Measurements from ENCODE around the gene PLCG1.

Gene PLCG1

DNA sequence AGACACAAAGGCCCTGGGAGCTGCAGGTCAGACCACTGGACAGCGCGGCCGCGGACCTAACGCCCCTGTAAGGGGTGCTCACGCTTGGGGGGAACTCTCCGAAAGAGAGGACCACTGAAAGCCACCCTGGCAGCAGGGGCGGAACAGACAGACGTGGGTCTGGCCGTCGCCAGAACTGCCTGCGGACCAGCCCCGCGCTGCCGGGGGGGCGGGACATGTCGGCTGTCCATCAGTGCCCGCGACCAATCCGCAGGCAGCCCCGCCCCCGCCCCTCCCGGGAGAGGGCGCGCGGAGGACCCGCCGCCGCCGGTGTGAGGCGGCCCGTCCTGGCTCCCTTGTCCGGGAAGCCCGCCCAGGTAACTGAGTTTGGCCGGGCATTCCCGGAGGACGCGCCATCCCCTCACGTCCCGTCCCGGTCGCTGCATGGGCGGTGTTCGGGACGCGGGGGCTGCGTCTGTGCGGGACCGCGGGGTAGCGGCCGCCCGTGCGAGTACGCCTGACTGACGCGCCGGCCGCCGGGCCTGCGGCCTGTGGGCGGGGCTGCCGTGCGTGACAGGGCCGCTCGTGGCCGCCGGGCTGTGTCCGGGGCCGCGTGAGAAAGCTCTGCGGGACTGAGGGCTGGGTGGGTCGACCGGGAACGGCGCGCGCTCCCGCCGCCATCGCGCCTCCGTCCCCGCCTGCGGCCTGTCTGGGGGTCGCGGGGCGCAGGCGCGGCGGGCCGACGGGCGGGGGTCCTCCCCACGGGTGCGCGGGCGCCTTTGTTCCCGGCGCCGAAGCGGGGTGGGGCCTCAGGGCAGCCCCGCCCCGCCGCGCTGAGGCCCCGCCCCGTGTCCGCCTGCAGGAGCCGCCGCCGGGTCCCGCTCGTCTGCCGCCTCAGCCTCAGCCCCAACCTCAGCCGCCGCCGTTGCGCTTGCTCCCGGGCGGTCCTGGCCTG, at the start of gene PLCG1:
PLCG1 (plus strand) TSS at position 864 of the 934 bp plus-strand sequence. CDS start 99 bp downstream, outside the sequence.
- Histone ChIP-seq H3K4me1 (ENCODE audit: control insufficient read depth, insufficient read depth, low read length) (peaks cover 46% of the 10 kb centered on the region), H3K4me3 (ENCODE audit: low read depth, low read length) (peak within 1 kb of the TSS; percentile 93), H3K27me3 (ENCODE audit: control insufficient read depth, insufficient read depth, low read length) (peaks cover 3% of the 10 kb centered on the region; the same call in 1 of the 2 replicates), H3K27ac (ENCODE audit: low read depth, low read length) (peak within 1 kb of the TSS; percentile 97), H3K9me3 (ENCODE audit: control insufficient read depth, insufficient read depth, low read depth, low read length) (no peaks in the 10 kb centered on the region), H3K36me3 (ENCODE audit: control insufficient read depth, insufficient read depth, low read length) (0 out of 2 replicates have a peak, but pooled peaks cover 13% of the 10 kb centered on the region), H3K9ac (ENCODE audit: low read length) (peak within 1 kb of the TSS; percentile 98)

DNA sequence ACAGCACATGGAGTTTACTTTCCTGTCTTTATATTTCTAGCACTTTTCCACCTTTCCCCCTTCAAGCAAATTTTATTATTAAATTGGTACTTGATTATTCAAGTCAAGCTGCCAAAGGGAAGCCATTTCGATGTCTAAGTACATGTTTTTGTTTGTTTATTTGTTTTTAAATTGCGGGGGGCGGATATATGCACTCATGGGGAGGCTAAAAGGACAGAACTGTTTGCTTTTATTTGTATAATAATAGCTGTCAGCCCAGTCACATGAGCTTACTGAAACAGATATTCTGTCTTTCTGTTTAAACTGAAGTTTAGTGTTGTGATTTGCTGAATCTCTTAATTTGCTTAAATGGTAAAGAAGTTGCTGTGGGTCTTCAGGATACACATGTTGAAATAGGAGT, 49.6 kb upstream of the PLCG1 start:
- H3K36me3 ChIP-seq (ENCODE audit: control insufficient read depth, insufficient read depth, low read length), result peaks cover 71% of the 10 kb centered on the region
- no peak overlapping the region for H3K27ac ChIP-seq (ENCODE audit: low read depth, low read length)

DNA sequence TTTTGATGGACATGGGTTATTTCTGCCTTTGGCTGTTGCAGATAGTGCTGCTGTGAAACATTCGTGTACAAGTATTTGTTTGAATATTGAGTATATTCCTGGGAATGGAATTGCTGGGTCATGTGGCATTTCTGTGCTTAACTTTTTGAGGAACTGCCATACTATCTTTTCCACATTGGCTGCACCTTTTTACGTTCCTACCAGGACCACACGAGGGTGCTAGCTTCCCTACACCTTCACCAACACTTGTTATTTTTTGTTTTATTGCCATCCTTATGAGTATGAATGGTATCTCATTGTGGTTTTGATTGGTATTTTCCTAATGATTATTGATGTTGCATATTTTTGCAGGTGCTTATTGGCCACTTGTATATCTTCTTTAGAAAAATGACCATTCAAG, 47.8 kb upstream of the PLCG1 start:
- no peak overlapping the region for H3K9ac ChIP-seq (ENCODE audit: low read length)
- H3K36me3 ChIP-seq (ENCODE audit: control insufficient read depth, insufficient read depth, low read length), result peaks cover 69% of the 10 kb centered on the region
- H3K4me1 ChIP-seq (ENCODE audit: control insufficient read depth, insufficient read depth, low read length), result peaks cover 5% of the 10 kb centered on the region; the same call in 1 of the 2 replicates
- no peak overlapping the region for H3K4me3 ChIP-seq (ENCODE audit: low read depth, low read length)
- H3K27ac ChIP-seq (ENCODE audit: low read depth, low read length), result no peak overlapping the region
- H3K27me3 ChIP-seq (ENCODE audit: control insufficient read depth, insufficient read depth, low read length), result no peaks in the 10 kb centered on the region
- H3K9me3 ChIP-seq (ENCODE audit: control insufficient read depth, insufficient read depth, low read depth, low read length), result no peaks in the 10 kb centered on the region

More for the DNA sequence above, 49.6 kb upstream of the PLCG1 start:
- no peak overlapping the region for H3K9ac ChIP-seq (ENCODE audit: low read length)
- no peaks in the 10 kb centered on the region for H3K9me3 ChIP-seq (ENCODE audit: control insufficient read depth, insufficient read depth, low read depth, low read length)
- H3K4me1 ChIP-seq (ENCODE audit: control insufficient read depth, insufficient read depth, low read length), result peaks cover 5% of the 10 kb centered on the region; the same call in 1 of the 2 replicates
- no peaks in the 10 kb centered on the region for H3K27me3 ChIP-seq (ENCODE audit: control insufficient read depth, insufficient read depth, low read length)
- no peak overlapping the region for H3K4me3 ChIP-seq (ENCODE audit: low read depth, low read length)

DNA sequence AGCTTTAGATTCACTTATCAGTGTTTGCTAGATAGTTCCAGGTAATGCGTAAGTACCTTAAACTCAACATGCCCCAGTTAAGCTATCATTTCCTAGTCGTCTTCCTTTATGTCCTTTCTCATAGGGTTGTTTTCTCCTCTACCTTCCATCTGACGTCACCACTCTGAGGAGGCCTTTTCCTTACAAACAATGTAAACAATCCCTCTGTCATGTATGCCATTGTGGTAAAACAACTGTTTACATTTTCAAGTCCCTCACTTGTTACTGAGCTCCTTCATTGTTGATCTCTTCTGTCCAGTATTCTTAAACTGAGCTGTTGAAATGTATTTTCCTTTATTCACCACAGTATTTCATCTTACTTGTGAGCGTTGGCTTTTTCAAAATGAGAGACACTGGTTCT, 45.4 kb upstream of the PLCG1 start:
- Histone ChIP-seq H3K4me3 (ENCODE audit: low read depth, low read length) (no peak overlapping the region), H3K9ac (ENCODE audit: low read length) (no peak overlapping the region), H3K4me1 (ENCODE audit: control insufficient read depth, insufficient read depth, low read length) (0 out of 2 replicates have a peak, but pooled peaks cover 5% of the 10 kb centered on the region), H3K9me3 (ENCODE audit: control insufficient read depth, insufficient read depth, low read depth, low read length) (no peaks in the 10 kb centered on the region), H3K27me3 (ENCODE audit: control insufficient read depth, insufficient read depth, low read length) (no peaks in the 10 kb centered on the region), H3K36me3 (ENCODE audit: control insufficient read depth, insufficient read depth, low read length) (peaks cover 64% of the 10 kb centered on the region), H3K27ac (ENCODE audit: low read depth, low read length) (no peak overlapping the region)

DNA sequence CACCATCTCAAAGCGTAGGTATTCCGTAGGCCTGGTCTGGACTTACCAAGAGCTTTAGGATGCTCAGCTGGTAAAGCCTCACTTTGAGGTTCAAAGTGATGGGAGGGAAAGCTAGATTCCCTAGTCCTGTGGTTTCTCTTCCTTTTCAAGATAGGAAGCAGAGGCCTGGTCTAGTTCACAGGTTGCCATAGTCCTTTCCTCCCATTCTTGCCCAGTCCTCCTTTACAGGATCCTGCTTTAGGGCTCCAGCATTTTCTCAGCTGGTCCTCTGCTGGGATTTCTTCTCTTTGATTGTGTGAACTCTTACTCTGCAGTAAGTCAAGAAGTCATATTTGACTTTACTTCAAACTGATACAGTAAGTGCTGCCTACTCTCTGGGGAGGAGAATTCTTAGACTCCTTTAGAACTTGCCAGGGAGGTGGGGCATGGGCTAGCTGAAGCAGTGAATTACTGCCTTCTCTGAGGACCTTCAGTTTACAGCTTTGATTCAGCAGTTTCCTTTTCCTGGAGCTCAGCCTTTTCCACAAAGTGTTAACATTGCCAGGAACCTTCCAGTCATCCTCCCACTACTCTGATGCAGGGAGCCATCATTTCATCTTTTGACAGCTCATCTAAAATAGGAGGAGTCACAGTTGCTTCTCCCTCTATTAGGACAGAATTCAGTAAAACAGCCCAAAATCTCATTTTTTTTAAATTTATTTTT, 42.8 kb upstream of the PLCG1 start:
- Histone ChIP-seq H3K27ac (ENCODE audit: low read depth, low read length) (no peak overlapping the region), H3K36me3 (ENCODE audit: control insufficient read depth, insufficient read depth, low read length) (peaks cover 72% of the 10 kb centered on the region)

DNA sequence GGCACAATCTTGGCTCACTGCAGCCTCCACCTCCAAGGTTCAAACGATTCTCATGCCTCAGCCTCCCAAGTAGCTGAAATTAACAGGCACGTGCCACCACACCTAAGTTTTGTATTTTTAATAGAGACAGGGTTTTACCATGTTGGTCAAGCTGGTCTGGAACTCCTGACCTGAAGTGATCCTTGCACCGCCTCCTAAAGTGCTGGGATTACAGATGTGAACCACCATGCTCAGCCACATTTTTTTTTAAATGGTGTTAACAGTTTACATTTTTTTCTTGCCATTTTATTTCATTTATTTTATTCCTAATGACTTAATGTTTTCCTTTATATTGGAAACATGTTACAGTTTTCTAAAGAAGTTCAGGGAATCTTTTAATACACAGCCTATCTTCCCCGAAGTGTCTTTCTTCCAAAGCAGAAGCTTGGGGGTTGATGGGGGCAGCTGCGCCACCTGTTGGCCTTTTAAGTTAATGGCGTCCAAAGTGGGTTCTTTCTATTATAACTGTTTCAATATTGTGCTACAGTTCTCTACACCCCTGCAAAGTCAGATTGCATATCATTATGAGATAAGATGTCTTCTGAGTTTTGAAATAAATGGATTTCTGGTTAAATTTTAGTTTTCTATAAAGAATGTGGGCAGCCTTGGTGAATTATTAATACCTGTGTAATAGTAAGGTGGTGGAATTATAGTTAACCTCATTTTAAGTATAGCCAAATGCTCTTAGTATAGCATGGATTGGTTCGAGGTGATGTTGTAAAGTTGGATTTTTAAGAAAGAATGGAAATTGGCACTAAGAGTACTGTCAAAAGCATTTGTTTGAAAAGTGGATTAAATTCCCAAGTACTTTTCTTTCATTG, 42.0 kb upstream of the PLCG1 start:
- Histone ChIP-seq H3K27me3 (ENCODE audit: control insufficient read depth, insufficient read depth, low read length) (no peaks in the 10 kb centered on the region), H3K36me3 (ENCODE audit: control insufficient read depth, insufficient read depth, low read length) (peaks cover 76% of the 10 kb centered on the region), H3K9me3 (ENCODE audit: control insufficient read depth, insufficient read depth, low read depth, low read length) (no peaks in the 10 kb centered on the region), H3K27ac (ENCODE audit: low read depth, low read length) (no peak overlapping the region), H3K4me3 (ENCODE audit: low read depth, low read length) (no peak overlapping the region), H3K9ac (ENCODE audit: low read length) (no peak overlapping the region), H3K4me1 (ENCODE audit: control insufficient read depth, insufficient read depth, low read length) (no peaks in the 10 kb centered on the region)

More for the DNA sequence above, 42.8 kb upstream of the PLCG1 start:
- H3K9me3 ChIP-seq (ENCODE audit: control insufficient read depth, insufficient read depth, low read depth, low read length), result no peaks in the 10 kb centered on the region
- H3K27me3 ChIP-seq (ENCODE audit: control insufficient read depth, insufficient read depth, low read length), result no peaks in the 10 kb centered on the region
- no peak overlapping the region for H3K9ac ChIP-seq (ENCODE audit: low read length)
- no peaks in the 10 kb centered on the region for H3K4me1 ChIP-seq (ENCODE audit: control insufficient read depth, insufficient read depth, low read length)
- H3K4me3 ChIP-seq (ENCODE audit: low read depth, low read length), result no peak overlapping the region

DNA sequence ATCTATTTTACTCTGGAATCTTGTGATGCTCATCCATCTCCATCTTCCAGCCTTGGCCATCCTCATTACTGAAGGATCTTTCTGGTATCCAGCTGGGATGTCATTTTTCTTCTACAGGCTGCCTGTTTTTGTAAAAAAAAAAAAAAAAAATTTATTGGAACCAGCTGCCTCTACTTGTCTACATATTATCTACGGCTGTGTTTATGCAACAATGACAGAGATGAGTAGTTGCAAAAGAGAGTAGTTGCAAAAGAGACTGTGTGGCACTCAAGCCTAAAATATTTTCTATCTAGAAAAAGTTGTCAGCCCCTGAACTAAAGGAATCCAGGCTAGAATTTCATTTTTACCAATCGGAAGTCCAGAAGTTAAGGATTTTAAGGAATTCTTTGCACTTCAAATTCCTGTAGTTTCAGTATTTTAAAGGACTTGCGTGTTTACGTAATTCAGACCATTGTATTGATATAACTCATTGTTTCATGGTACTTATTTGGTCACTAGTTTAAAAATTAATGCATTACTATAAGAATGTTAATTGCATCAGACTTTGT, 38.6 kb upstream of the PLCG1 start:
- no peak overlapping the region for H3K27ac ChIP-seq (ENCODE audit: low read depth, low read length)
- no peaks in the 10 kb centered on the region for H3K27me3 ChIP-seq (ENCODE audit: control insufficient read depth, insufficient read depth, low read length)
- no peaks in the 10 kb centered on the region for H3K4me1 ChIP-seq (ENCODE audit: control insufficient read depth, insufficient read depth, low read length)
- no peaks in the 10 kb centered on the region for H3K9me3 ChIP-seq (ENCODE audit: control insufficient read depth, insufficient read depth, low read depth, low read length)
- H3K4me3 ChIP-seq (ENCODE audit: low read depth, low read length), result no peak overlapping the region
- H3K9ac ChIP-seq (ENCODE audit: low read length), result no peak overlapping the region
- H3K36me3 ChIP-seq (ENCODE audit: control insufficient read depth, insufficient read depth, low read length), result peaks cover 86% of the 10 kb centered on the region

DNA sequence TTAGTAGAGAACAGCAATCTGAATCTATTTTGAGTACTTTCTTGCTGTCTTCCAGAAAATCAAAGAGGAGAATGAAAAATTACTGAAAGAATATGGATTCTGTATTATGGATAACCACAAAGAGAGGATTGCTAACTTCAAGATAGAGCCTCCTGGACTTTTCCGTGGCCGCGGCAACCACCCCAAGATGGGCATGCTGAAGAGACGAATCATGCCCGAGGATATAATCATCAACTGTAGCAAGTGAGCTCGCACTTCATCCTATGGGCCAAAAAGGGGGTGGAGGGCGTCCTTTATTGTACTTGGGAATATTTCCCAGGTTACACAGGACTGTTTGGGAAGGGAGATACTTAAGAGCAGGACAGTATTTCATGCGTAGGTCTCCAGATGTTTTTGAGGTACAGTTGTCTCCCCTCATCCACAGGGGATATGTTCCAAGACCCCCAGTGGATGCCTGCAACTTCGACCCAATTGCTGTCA, 37.3 kb upstream of the PLCG1 start:
- no peak overlapping the region for H3K27ac ChIP-seq (ENCODE audit: low read depth, low read length)
- no peak overlapping the region for H3K4me3 ChIP-seq (ENCODE audit: low read depth, low read length)
- no peak overlapping the region for H3K9ac ChIP-seq (ENCODE audit: low read length)
- no peaks in the 10 kb centered on the region for H3K4me1 ChIP-seq (ENCODE audit: control insufficient read depth, insufficient read depth, low read length)
- H3K36me3 ChIP-seq (ENCODE audit: control insufficient read depth, insufficient read depth, low read length), result peaks cover 91% of the 10 kb centered on the region
- H3K9me3 ChIP-seq (ENCODE audit: control insufficient read depth, insufficient read depth, low read depth, low read length), result no peaks in the 10 kb centered on the region
- H3K27me3 ChIP-seq (ENCODE audit: control insufficient read depth, insufficient read depth, low read length), result no peaks in the 10 kb centered on the region

DNA sequence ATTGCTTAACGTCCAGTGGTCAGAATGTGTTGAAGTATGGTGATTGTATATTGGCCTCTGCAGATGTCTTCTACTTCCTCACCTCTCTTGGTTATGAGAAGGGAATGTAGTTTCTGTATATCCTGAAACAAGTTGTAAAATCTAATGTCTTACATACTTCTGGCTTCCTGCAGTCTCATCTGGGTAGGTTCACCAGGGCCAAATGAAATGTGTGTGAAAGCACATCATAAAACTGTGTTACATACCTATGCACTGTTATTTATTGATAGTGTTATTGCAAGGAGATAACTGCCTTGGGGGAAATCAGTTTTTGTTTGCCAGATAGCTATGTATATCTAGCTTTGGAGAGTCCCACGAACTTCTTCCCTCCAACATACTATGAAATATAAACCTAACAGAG, 35.7 kb upstream of the PLCG1 start:
- Histone ChIP-seq H3K9me3 (ENCODE audit: control insufficient read depth, insufficient read depth, low read depth, low read length) (no peaks in the 10 kb centered on the region), H3K27me3 (ENCODE audit: control insufficient read depth, insufficient read depth, low read length) (no peaks in the 10 kb centered on the region), H3K9ac (ENCODE audit: low read length) (no peak overlapping the region), H3K36me3 (ENCODE audit: control insufficient read depth, insufficient read depth, low read length) (peaks cover 94% of the 10 kb centered on the region), H3K4me3 (ENCODE audit: low read depth, low read length) (no peak overlapping the region), H3K27ac (ENCODE audit: low read depth, low read length) (no peak overlapping the region), H3K4me1 (ENCODE audit: control insufficient read depth, insufficient read depth, low read length) (no peaks in the 10 kb centered on the region)

DNA sequence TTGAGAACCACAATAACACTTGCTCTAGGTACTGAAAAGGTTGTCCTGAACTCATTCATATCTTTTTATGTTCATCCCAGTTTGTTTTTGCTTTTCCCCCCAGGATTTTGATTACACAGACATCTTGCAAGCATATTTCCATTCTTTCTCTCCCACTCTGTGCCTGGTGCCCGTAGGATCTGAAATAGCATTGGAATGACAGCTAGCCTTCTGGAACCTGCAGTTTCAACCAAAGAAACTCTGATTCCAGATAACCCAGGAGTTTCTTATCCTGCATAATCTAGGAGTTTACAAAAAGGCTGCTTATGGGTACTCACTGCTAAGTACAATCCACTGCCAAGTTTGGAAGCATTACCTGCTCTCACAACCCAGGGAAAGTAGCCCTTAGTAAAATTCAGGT, 28.8 kb upstream of the PLCG1 start:
- H3K36me3 ChIP-seq (ENCODE audit: control insufficient read depth, insufficient read depth, low read length), result peaks cover 90% of the 10 kb centered on the region
- H3K27me3 ChIP-seq (ENCODE audit: control insufficient read depth, insufficient read depth, low read length), result no peaks in the 10 kb centered on the region

More for the DNA sequence above, 28.8 kb upstream of the PLCG1 start:
- Histone ChIP-seq H3K9me3 (ENCODE audit: control insufficient read depth, insufficient read depth, low read depth, low read length) (no peaks in the 10 kb centered on the region), H3K9ac (ENCODE audit: low read length) (no peak overlapping the region), H3K4me1 (ENCODE audit: control insufficient read depth, insufficient read depth, low read length) (no peaks in the 10 kb centered on the region), H3K4me3 (ENCODE audit: low read depth, low read length) (no peak overlapping the region), H3K27ac (ENCODE audit: low read depth, low read length) (no peak overlapping the region)
